ENCODE results near the gene IL11.

Gene IL11

GRCh38 chr19:55400281-55401087 is 30.2 kb upstream of the IL11 start:
- no peak overlapping the region for H3K4me3 ChIP-seq (ENCODE audit: low read depth, low read length)
- DNase-seq (ENCODE audit: low read depth): no peak
- no peak for TF ChIP-seq CTCF (IDR thresholded peaks at IDR 0.05; ENCODE audit: insufficient read depth, low read depth, low read length, missing control alignments)

- H3K4me3 ChIP-seq (ENCODE audit: low read depth, low read length): no peak overlapping the region
- no peak for TF ChIP-seq CTCF (IDR thresholded peaks at IDR 0.05; ENCODE audit: insufficient read depth, low read depth, low read length, missing control alignments)
- DNase-seq (ENCODE audit: low read depth): peak; percentile 67
Measured at GRCh38 chr19:55398200-55398925, 28.1 kb upstream of the IL11 start.

- no peak overlapping the region for H3K4me3 ChIP-seq (ENCODE audit: low read depth, low read length)
- TF ChIP-seq CTCF (IDR thresholded peaks at IDR 0.05; ENCODE audit: insufficient read depth, low read depth, low read length, missing control alignments): no peak
- DNase-seq (ENCODE audit: low read depth): no peak
Measured at GRCh38 chr19:55392820-55393761, 22.8 kb upstream of the IL11 start.

GRCh38 chr19:55391702-55392615 is 21.7 kb upstream of the IL11 start:
- DNase-seq (ENCODE audit: low read depth): no peak
- no peak overlapping the region for H3K4me3 ChIP-seq (ENCODE audit: low read depth, low read length)
- TF ChIP-seq CTCF (IDR thresholded peaks at IDR 0.05; ENCODE audit: insufficient read depth, low read depth, low read length, missing control alignments): no peak

- no peak for TF ChIP-seq CTCF (IDR thresholded peaks at IDR 0.05; ENCODE audit: insufficient read depth, low read depth, low read length, missing control alignments)
- no peak for DNase-seq (ENCODE audit: low read depth)
- no peak overlapping the region for H3K4me3 ChIP-seq (ENCODE audit: low read depth, low read length)
Measured at GRCh38 chr19:55391191-55391670, 21.0 kb upstream of the IL11 start.

Data from GM12865 (cell line).